Skeletal muscle tissue (tissue), 4 donors: ENCODE measurements around the gene CLEC6A. TPM values are rescaled to one million over a fixed set of nuclear protein-coding genes. Genes with fewer than 3 reads are reported as not detected.
"Not testable (repeated sequence)": the region's sequence is repeated elsewhere in the genome, so short reads cannot be mapped to it uniquely, and the experiment has no call there.

Source experiments
- H3K27ac ChIP-seq: one replicate; pipeline ENCODE4 v1.7.0; 2013; ENCODE audit warnings: mild to moderate bottlenecking, low read depth, low read length, inconsistent platforms
- H3K27me3 ChIP-seq, 3 donors: one replicate each; pipeline ENCODE4 v1.7.0; 2013; ENCODE audit warnings: low read length in 3 of 3; ENCODE audit not compliant: control insufficient read depth in 3 of 3, insufficient read depth in 3 of 3
- H3K36me3 ChIP-seq, 3 donors: one replicate each; pipeline ENCODE4 v1.7.0; 2013; ENCODE audit warnings: low read length in 3 of 3; ENCODE audit not compliant: control insufficient read depth in 3 of 3, insufficient read depth in 3 of 3
- H3K4me1 ChIP-seq, 3 donors: one replicate each; pipeline ENCODE4 v1.7.0; 2013; ENCODE audit warnings: low read length in 3 of 3, mild to moderate bottlenecking in 3 of 3; ENCODE audit not compliant: control insufficient read depth in 3 of 3, insufficient read depth in 3 of 3
- H3K4me3 ChIP-seq, 3 donors: one replicate each; pipeline ENCODE4 v1.7.0; 2013; ENCODE audit warnings: low read length in 3 of 3
- H3K9ac ChIP-seq, 3 donors: one replicate each; pipeline ENCODE4 v1.7.0; 2013; ENCODE audit warnings: low read length in 3 of 3, mild to moderate bottlenecking in 3 of 3, moderate library complexity in 2 of 3, low read depth in 1 of 3
- H3K9me3 ChIP-seq, 3 donors: one replicate each; pipeline ENCODE4 v1.7.0; 2013; ENCODE audit warnings: low read length in 3 of 3; ENCODE audit not compliant: control insufficient read depth in 3 of 3
- total RNA-seq: library from RNA; depleted of rRNA; stranded (reverse); fragments of >200 nt; gene quantifications from one replicate; pipeline ENCODE4 v1.2.3, GENCODE V29; 2014
- donor health status: Osteomylitis.

CLEC6A gene
- under 0.01 TPM for total RNA-seq

GRCh38 chr12:8455727-8456360 is at the start of gene CLEC6A:
CLEC6A (plus strand) TSS chr12:8455962; CDS start chr12:8456112, 150 bp downstream.
- Histone ChIP-seq H3K27me3 (peaks cover 0 to 4% (median 0%) of the 10 kb centered on the region in 3 donors), H3K9me3 (no peaks in the 10 kb centered on the region), H3K4me3 (no peak within 1 kb of the TSS), H3K27ac (no peak within 1 kb of the TSS), H3K4me1 (no peaks in the 10 kb centered on the region), H3K9ac (no peak within 1 kb of the TSS), H3K36me3 (no peaks in the 10 kb centered on the region)

- not testable (repeated sequence) for H3K9ac ChIP-seq, H3K27me3 ChIP-seq, H3K4me3 ChIP-seq, H3K4me1 ChIP-seq, H3K36me3 ChIP-seq, H3K27ac ChIP-seq, H3K9me3 ChIP-seq
These were observed 36.2 kb upstream of the CLEC6A start for GRCh38 chr12:8419576-8419975.

GRCh38 chr12:8420506-8420905 is 35.3 kb upstream of the CLEC6A start:
- no peak overlapping the region for H3K27ac ChIP-seq
- no peak overlapping the region for H3K9ac ChIP-seq
- H3K9me3 ChIP-seq: no peaks in the 10 kb centered on the region
- no peaks in the 10 kb centered on the region for H3K36me3 ChIP-seq
- no peaks in the 10 kb centered on the region for H3K27me3 ChIP-seq
- no peaks in the 10 kb centered on the region for H3K4me1 ChIP-seq
- no peak overlapping the region for H3K4me3 ChIP-seq

- not testable (repeated sequence) for H3K27me3 ChIP-seq, H3K27ac ChIP-seq, H3K9me3 ChIP-seq, H3K4me3 ChIP-seq, H3K9ac ChIP-seq, H3K4me1 ChIP-seq, H3K36me3 ChIP-seq
These were observed 11.1 kb upstream of the CLEC6A start for GRCh38 chr12:8444536-8445278.

- Histone ChIP-seq H3K9me3 (no peaks in the 10 kb centered on the region), H3K27ac (no peak overlapping the region), H3K4me3 (no peak overlapping the region), H3K4me1 (no peaks in the 10 kb centered on the region), H3K36me3 (no peaks in the 10 kb centered on the region), H3K9ac (no peak overlapping the region), H3K27me3 (no peaks in the 10 kb centered on the region)
These were observed 10.0 kb upstream of the CLEC6A start for GRCh38 chr12:8445731-8446130.

GRCh38 chr12:8446642-8447547 is 8.9 kb upstream of the CLEC6A start:
- Histone ChIP-seq H3K27ac (no peak overlapping the region), H3K9ac (no peak overlapping the region), H3K36me3 (no peaks in the 10 kb centered on the region), H3K9me3 (no peaks in the 10 kb centered on the region), H3K4me3 (no peak overlapping the region), H3K4me1 (no peaks in the 10 kb centered on the region), H3K27me3 (no peaks in the 10 kb centered on the region)

- Histone ChIP-seq H3K27me3 (no peaks in the 10 kb centered on the region), H3K27ac (no peak overlapping the region)
These were observed 6.4 kb upstream of the CLEC6A start for GRCh38 chr12:8449355-8449859.

GRCh38 chr12:8452036-8452435 is 3.7 kb upstream of the CLEC6A start:
- H3K36me3 ChIP-seq: no peaks in the 10 kb centered on the region
- no peak overlapping the region for H3K9ac ChIP-seq
- H3K4me3 ChIP-seq: no peak overlapping the region
- H3K27ac ChIP-seq: no peak overlapping the region
- H3K9me3 ChIP-seq: no peaks in the 10 kb centered on the region
- H3K27me3 ChIP-seq: no peaks in the 10 kb centered on the region
- no peaks in the 10 kb centered on the region for H3K4me1 ChIP-seq

More at GRCh38 chr12:8449355-8449859, 6.4 kb upstream of the CLEC6A start:
- no peaks in the 10 kb centered on the region for H3K4me1 ChIP-seq
- H3K4me3 ChIP-seq: no peak overlapping the region
- H3K36me3 ChIP-seq: no peaks in the 10 kb centered on the region
- no peaks in the 10 kb centered on the region for H3K9me3 ChIP-seq
- no peak overlapping the region for H3K9ac ChIP-seq

- Histone ChIP-seq H3K27ac (no peak overlapping the region), H3K9ac (no peak overlapping the region), H3K27me3 (no peaks in the 10 kb centered on the region), H3K36me3 (no peaks in the 10 kb centered on the region), H3K4me1 (no peaks in the 10 kb centered on the region), H3K4me3 (no peak overlapping the region), H3K9me3 (no peaks in the 10 kb centered on the region)
These were observed 2.7 kb upstream of the CLEC6A start for GRCh38 chr12:8453021-8453513.
